Neuronal stem cell (in vitro differentiated cells): Measurements from ENCODE around the gene FXYD5.

Experiments
- DNase-seq: peaks from one replicate; pipeline ENCODE4 v3.0.0-alpha.2; 2013; ENCODE audit warnings: low spot score
- H2AFZ ChIP-seq: one replicate; pipeline ENCODE4 v1.6.1; 2013; ENCODE audit warnings: mild to moderate bottlenecking, low read length, inconsistent platforms
- H2AK5ac ChIP-seq: 2 replicates; pipeline ENCODE4 v1.6.1; 2013; ENCODE audit warnings: low read depth, mild to moderate bottlenecking, inconsistent platforms, low read length, moderate library complexity, mixed read lengths
- H2BK120ac ChIP-seq: 2 replicates; pipeline ENCODE4 v1.6.1; 2013; ENCODE audit warnings: low read depth, mild to moderate bottlenecking, inconsistent platforms, low read length, moderate library complexity, mixed read lengths
- H2BK12ac ChIP-seq: one replicate; pipeline ENCODE4 v1.6.1; 2013; ENCODE audit warnings: low read length, inconsistent platforms
- H2BK15ac ChIP-seq: 2 replicates; pipeline ENCODE4 v1.6.1; 2013; ENCODE audit warnings: mild to moderate bottlenecking, low read length, inconsistent platforms, mixed read lengths
- H2BK5ac ChIP-seq: one replicate; pipeline ENCODE4 v1.6.1; 2013; ENCODE audit warnings: inconsistent platforms, mild to moderate bottlenecking, low read length, moderate library complexity
- H3K14ac ChIP-seq: one replicate; pipeline ENCODE4 v1.6.1; 2013; ENCODE audit warnings: low read length, inconsistent platforms
- H3K18ac ChIP-seq: 2 replicates; pipeline ENCODE4 v1.6.1; 2013; ENCODE audit warnings: low read length, inconsistent platforms
- H3K23ac ChIP-seq: 2 replicates; pipeline ENCODE4 v1.6.1; 2013; ENCODE audit warnings: low read depth, mild to moderate bottlenecking, mixed read lengths, low read length, inconsistent platforms; ENCODE audit not compliant: poor library complexity
- H3K27ac ChIP-seq: replicated peaks from 3 replicates; pipeline ENCODE4 v1.5.1; 2013; ENCODE audit warnings: low read length, inconsistent platforms
- H3K27me3 ChIP-seq, 3 experiments: 2 replicates each; pipeline ENCODE4 v1.6.1; 2013; ENCODE audit warnings: low read length in 3 of 3, mild to moderate bottlenecking in 2 of 3, inconsistent platforms in 1 of 3, low read depth in 1 of 3, mixed read lengths in 1 of 3, moderate library complexity in 1 of 3; ENCODE audit not compliant: control insufficient read depth in 3 of 3, insufficient read depth in 3 of 3
- H3K36me3 ChIP-seq, 2 donors: replicated peaks in 1 of 2; 2 replicates each; pipeline ENCODE4 v1.6.1; 2013; ENCODE audit warnings: low read length in 2 of 2; ENCODE audit not compliant: control insufficient read depth in 2 of 2, insufficient read depth in 2 of 2
- H3K4ac ChIP-seq: 2 replicates; pipeline ENCODE4 v1.6.1; 2013; ENCODE audit warnings: inconsistent platforms, mild to moderate bottlenecking, low read length, moderate library complexity
- H3K4me1 ChIP-seq, 2 donors: 1 replicate in 1 of 2; 2 replicates in 1 of 2; pipeline ENCODE4 v1.6.1; 2013; ENCODE audit warnings: low read length in 2 of 2, low read depth in 1 of 2; ENCODE audit not compliant: control insufficient read depth in 2 of 2, insufficient read depth in 1 of 2
- H3K4me2 ChIP-seq: one replicate; pipeline ENCODE4 v1.6.1; 2013; ENCODE audit warnings: mild to moderate bottlenecking, low read length, inconsistent platforms; ENCODE audit not compliant: insufficient read depth, poor library complexity, severe bottlenecking
- H3K4me3 ChIP-seq, 2 donors: 2 replicates each; pipeline ENCODE4 v1.5.1; 2013; ENCODE audit warnings: low read length in 2 of 2, mild to moderate bottlenecking in 2 of 2, inconsistent platforms in 1 of 2, moderate library complexity in 1 of 2
- H3K79me1 ChIP-seq: one replicate; pipeline ENCODE4 v1.6.1; 2013; ENCODE audit warnings: low read depth, mild to moderate bottlenecking, inconsistent platforms, low read length, moderate library complexity
- H3K9ac ChIP-seq: one replicate; pipeline ENCODE4 v1.6.1; 2013; ENCODE audit warnings: mild to moderate bottlenecking, low read depth, low read length, inconsistent platforms; ENCODE audit not compliant: poor library complexity
- H3K9me3 ChIP-seq, 2 donors: replicated peaks in 1 of 2; 2 replicates each; pipeline versions ENCODE3 to v1.6.1; 2013; ENCODE audit warnings: low read length in 2 of 2, mild to moderate bottlenecking in 2 of 2, inconsistent platforms in 1 of 2, low read depth in 1 of 2, mixed read lengths in 1 of 2, moderate library complexity in 1 of 2; ENCODE audit not compliant: control insufficient read depth in 2 of 2, insufficient read depth in 1 of 2
- H4K8ac ChIP-seq: one replicate; pipeline ENCODE4 v1.6.1; 2013; ENCODE audit warnings: low read depth, mild to moderate bottlenecking, inconsistent platforms, low read length, moderate library complexity
- H4K91ac ChIP-seq: one replicate; pipeline ENCODE4 v1.6.1; 2013; ENCODE audit warnings: low read length, low read depth, mild to moderate bottlenecking, inconsistent platforms; ENCODE audit not compliant: poor library complexity
- WGBS, 2 donors: extraction: QIAGEN DNeasy Blood & Tissue Kit; methylation state at CpG; one replicate each; pipeline ENCODE4 v1.1.7; 2013; ENCODE audit warnings: missing lambda C conversion rate in 2 of 2, mixed read lengths in 1 of 2; ENCODE audit not compliant: insufficient read length in 2 of 2, insufficient replicate concordance in 1 of 2; ENCODE audit errors: extremely low coverage in 2 of 2; 5-methylcytosine and 5-hydroxymethylcytosine counted together

The FXYD5 gene

GRCh38 chr19:35177377-35178274 is 23.1 kb downstream of the FXYD5 start:
- H3K14ac ChIP-seq: no peak overlapping the region
- no peak overlapping the region for H2AFZ ChIP-seq
- no peaks in the 10 kb centered on the region for H3K36me3 ChIP-seq
- peaks cover 0 to 4% of the 10 kb centered on the region in 2 donors for H3K9me3 ChIP-seq
- DNase-seq: no peak
- no peak overlapping the region for H3K27ac ChIP-seq
- no peak overlapping the region for H2BK15ac ChIP-seq
- no peak overlapping the region for H2AK5ac ChIP-seq
- no peaks in the 10 kb centered on the region for H3K27me3 ChIP-seq
- no peaks in the 10 kb centered on the region for H3K79me1 ChIP-seq
- H4K8ac ChIP-seq: no peak overlapping the region
- H3K4me1 ChIP-seq: no peaks in the 10 kb centered on the region
- no peak overlapping the region for H3K18ac ChIP-seq
- no peak overlapping the region for H3K23ac ChIP-seq
- no peak overlapping the region for H2BK120ac ChIP-seq
- WGBS, 2 donors: no CpG with 5 or more reads among the region's 7 CpGs
- H3K4ac ChIP-seq: no peak overlapping the region
- H3K4me2 ChIP-seq: no peak overlapping the region
- H2BK12ac ChIP-seq: no peak overlapping the region
- no peak overlapping the region for H3K9ac ChIP-seq
- no peak overlapping the region for H4K91ac ChIP-seq
- H2BK5ac ChIP-seq: no peak overlapping the region
- H3K4me3 ChIP-seq: no peak overlapping the region

- H3K36me3 ChIP-seq: no peaks in the 10 kb centered on the region
- H2BK12ac ChIP-seq: no peak overlapping the region
- no peak overlapping the region for H3K4me2 ChIP-seq
- H2BK5ac ChIP-seq: no peak overlapping the region
- no peaks in the 10 kb centered on the region for H3K4me1 ChIP-seq
- H3K23ac ChIP-seq: no peak overlapping the region
- no peak overlapping the region for H3K4me3 ChIP-seq
- no peak overlapping the region for H2BK15ac ChIP-seq
- no peak overlapping the region for H3K18ac ChIP-seq
- H4K8ac ChIP-seq: no peak overlapping the region
- no CpG with 5 or more reads among the region's 2 CpGs for WGBS, 2 donors
- no peak overlapping the region for H3K9ac ChIP-seq
- H2BK120ac ChIP-seq: no peak overlapping the region
- DNase-seq: no peak
- no peaks in the 10 kb centered on the region for H3K79me1 ChIP-seq
- H3K27me3 ChIP-seq: no peaks in the 10 kb centered on the region
- no peak overlapping the region for H3K27ac ChIP-seq
- no peak overlapping the region for H3K4ac ChIP-seq
- no peak overlapping the region for H4K91ac ChIP-seq
- H2AK5ac ChIP-seq: no peak overlapping the region
- no peak overlapping the region for H3K14ac ChIP-seq
- no peak overlapping the region for H2AFZ ChIP-seq
- H3K9me3 ChIP-seq: no peaks in the 10 kb centered on the region
Measured at GRCh38 chr19:35178701-35179100, 24.2 kb downstream of the FXYD5 start.

- WGBS, 2 donors: no CpG with 5 or more reads among the region's 3 CpGs
Measured at GRCh38 chr19:35179830-35180229, 25.3 kb downstream of the FXYD5 start.

GRCh38 chr19:35181387-35181786 is 26.9 kb downstream of the FXYD5 start:
- no peaks in the 10 kb centered on the region for H3K27me3 ChIP-seq
- H3K4me1 ChIP-seq: no peaks in the 10 kb centered on the region
- WGBS, 2 donors: no CpG with 5 or more reads among the region's 1 CpG
- H2AK5ac ChIP-seq: no peak overlapping the region
- no peak overlapping the region for H2BK120ac ChIP-seq
- no peak overlapping the region for H2BK15ac ChIP-seq
- H3K14ac ChIP-seq: no peak overlapping the region
- H3K9ac ChIP-seq: no peak overlapping the region
- H3K4me3 ChIP-seq: no peak overlapping the region
- H3K27ac ChIP-seq: no peak overlapping the region
- no peak overlapping the region for H3K18ac ChIP-seq
- no peak overlapping the region for H4K91ac ChIP-seq
- no peaks in the 10 kb centered on the region for H3K36me3 ChIP-seq
- H3K9me3 ChIP-seq: no peaks in the 10 kb centered on the region
- no peak overlapping the region for H2BK5ac ChIP-seq
- H2BK12ac ChIP-seq: no peak overlapping the region
- no peak overlapping the region for H3K23ac ChIP-seq
- H4K8ac ChIP-seq: no peak overlapping the region
- H2AFZ ChIP-seq: no peak overlapping the region
- H3K79me1 ChIP-seq: no peaks in the 10 kb centered on the region
- H3K4me2 ChIP-seq: no peak overlapping the region
- H3K4ac ChIP-seq: no peak overlapping the region
- DNase-seq: no peak

More at GRCh38 chr19:35179830-35180229, 25.3 kb downstream of the FXYD5 start:
- Histone ChIP-seq H3K23ac (no peak overlapping the region), H2BK12ac (no peak overlapping the region), H2AK5ac (no peak overlapping the region), H3K9me3 (no peaks in the 10 kb centered on the region), H2BK120ac (no peak overlapping the region), H3K4me3 (no peak overlapping the region), H3K79me1 (no peaks in the 10 kb centered on the region), H2BK15ac (no peak overlapping the region), H3K4me1 (no peaks in the 10 kb centered on the region), H3K36me3 (no peaks in the 10 kb centered on the region), H3K27ac (no peak overlapping the region), H3K18ac (no peak overlapping the region), H4K91ac (no peak overlapping the region), H4K8ac (no peak overlapping the region), H3K9ac (no peak overlapping the region), H3K27me3 (no peaks in the 10 kb centered on the region), H3K4ac (no peak overlapping the region), H2BK5ac (no peak overlapping the region), H3K4me2 (no peak overlapping the region), H3K14ac (no peak overlapping the region), H2AFZ (no peak overlapping the region)
- DNase-seq: no peak
